ENCODE results near the gene CEBPE. TPM values are rescaled to one million over a fixed set of nuclear protein-coding genes. Genes with fewer than 3 reads are reported as not detected.

The CEBPE gene
- total RNA-seq, 1 donor from 2014 or later = not detected

- Mint-ChIP-seq H3K4me1 (ENCODE audit: low read depth) (peaks cover 43% of the 10 kb centered on the region), H3K27ac (no peak overlapping the region), H3K4me3 (ENCODE audit: low read depth) (no peak overlapping the region), H3K36me3 (ENCODE audit: low read depth) (peaks cover 79% of the 10 kb centered on the region), H3K9me3 (no peaks in the 10 kb centered on the region), H3K27me3 (ENCODE audit: low read depth) (no peaks in the 10 kb centered on the region)
- DNase-seq (ENCODE audit: low spot score) = no peak
- intact Hi-C loops (cut with micrococcal nuclease) = no loop called here
Measured at GRCh38 chr14:23089498-23090253, 29.4 kb downstream of the CEBPE start.

GRCh38 chr14:23086565-23086964 is 32.5 kb downstream of the CEBPE start:
- H3K27me3 Mint-ChIP-seq (ENCODE audit: low read depth) = no peaks in the 10 kb centered on the region
- H3K9me3 Mint-ChIP-seq = no peaks in the 10 kb centered on the region
- no peak overlapping the region for H3K27ac Mint-ChIP-seq
- DNase-seq (ENCODE audit: low spot score) = no peak
- H3K36me3 Mint-ChIP-seq (ENCODE audit: low read depth) = peaks cover 68% of the 10 kb centered on the region
- peaks cover 30% of the 10 kb centered on the region for H3K4me1 Mint-ChIP-seq (ENCODE audit: low read depth)
- no peak overlapping the region for H3K4me3 Mint-ChIP-seq (ENCODE audit: low read depth)
- intact Hi-C loops (cut with micrococcal nuclease) = no loop called here

GRCh38 chr14:23085458-23085857 is 33.6 kb downstream of the CEBPE start:
- H3K9me3 Mint-ChIP-seq = no peaks in the 10 kb centered on the region
- intact Hi-C loops (cut with micrococcal nuclease) = no loop called here
- no peaks in the 10 kb centered on the region for H3K27me3 Mint-ChIP-seq (ENCODE audit: low read depth)
- no peak for DNase-seq (ENCODE audit: low spot score)
- H3K27ac Mint-ChIP-seq = peak overlapping the region; percentile 86
- peaks cover 28% of the 10 kb centered on the region for H3K4me1 Mint-ChIP-seq (ENCODE audit: low read depth)
- peaks cover 74% of the 10 kb centered on the region for H3K36me3 Mint-ChIP-seq (ENCODE audit: low read depth)
- no peak overlapping the region for H3K4me3 Mint-ChIP-seq (ENCODE audit: low read depth)

- H3K4me3 Mint-ChIP-seq (ENCODE audit: low read depth) = no peak overlapping the region
- peaks cover 71% of the 10 kb centered on the region for H3K36me3 Mint-ChIP-seq (ENCODE audit: low read depth)
- no peak for DNase-seq (ENCODE audit: low spot score)
- H3K4me1 Mint-ChIP-seq (ENCODE audit: low read depth) = peaks cover 9% of the 10 kb centered on the region
- H3K9me3 Mint-ChIP-seq = no peaks in the 10 kb centered on the region
- intact Hi-C loops (cut with micrococcal nuclease) = no loop called here
- H3K27ac Mint-ChIP-seq = peak overlapping the region; percentile 20
- no peaks in the 10 kb centered on the region for H3K27me3 Mint-ChIP-seq (ENCODE audit: low read depth)
Measured at GRCh38 chr14:23080474-23080873, 38.6 kb downstream of the CEBPE start.

GRCh38 chr14:23079716-23080115 is 39.3 kb downstream of the CEBPE start:
- H3K9me3 Mint-ChIP-seq = no peaks in the 10 kb centered on the region
- intact Hi-C loops (cut with micrococcal nuclease) = no loop called here
- no peaks in the 10 kb centered on the region for H3K27me3 Mint-ChIP-seq (ENCODE audit: low read depth)
- H3K27ac Mint-ChIP-seq = no peak overlapping the region
- no peak overlapping the region for H3K4me3 Mint-ChIP-seq (ENCODE audit: low read depth)
- H3K36me3 Mint-ChIP-seq (ENCODE audit: low read depth) = peaks cover 70% of the 10 kb centered on the region
- DNase-seq (ENCODE audit: low spot score) = no peak
- peaks cover 5% of the 10 kb centered on the region for H3K4me1 Mint-ChIP-seq (ENCODE audit: low read depth)

GRCh38 chr14:23078692-23079116 is 40.4 kb downstream of the CEBPE start:
- Mint-ChIP-seq H3K9me3 (no peaks in the 10 kb centered on the region), H3K4me1 (ENCODE audit: low read depth) (peaks cover 3% of the 10 kb centered on the region), H3K27ac (no peak overlapping the region), H3K36me3 (ENCODE audit: low read depth) (peaks cover 72% of the 10 kb centered on the region), H3K27me3 (ENCODE audit: low read depth) (no peaks in the 10 kb centered on the region), H3K4me3 (ENCODE audit: low read depth) (no peak overlapping the region)
- intact Hi-C loops (cut with micrococcal nuclease) = no loop called here
- no peak for DNase-seq (ENCODE audit: low spot score)

GRCh38 chr14:23077962-23078361 is 41.1 kb downstream of the CEBPE start:
- Mint-ChIP-seq H3K4me1 (ENCODE audit: low read depth) (peaks cover 3% of the 10 kb centered on the region), H3K27me3 (ENCODE audit: low read depth) (no peaks in the 10 kb centered on the region), H3K4me3 (ENCODE audit: low read depth) (no peak overlapping the region), H3K27ac (no peak overlapping the region), H3K9me3 (no peaks in the 10 kb centered on the region), H3K36me3 (ENCODE audit: low read depth) (peaks cover 74% of the 10 kb centered on the region)
- intact Hi-C loops (cut with micrococcal nuclease) = no loop called here
- DNase-seq (ENCODE audit: low spot score) = no peak

- no peaks in the 10 kb centered on the region for H3K9me3 Mint-ChIP-seq
- H3K27me3 Mint-ChIP-seq (ENCODE audit: low read depth) = no peaks in the 10 kb centered on the region
- intact Hi-C loops (cut with micrococcal nuclease) = no loop called here
- no peak for DNase-seq (ENCODE audit: low spot score)
- peaks cover 83% of the 10 kb centered on the region for H3K36me3 Mint-ChIP-seq (ENCODE audit: low read depth)
- H3K4me3 Mint-ChIP-seq (ENCODE audit: low read depth) = no peak overlapping the region
- H3K27ac Mint-ChIP-seq = no peak overlapping the region
- peaks cover 8% of the 10 kb centered on the region for H3K4me1 Mint-ChIP-seq (ENCODE audit: low read depth)
Measured at GRCh38 chr14:23076785-23077408, 42.2 kb downstream of the CEBPE start.

GRCh38 chr14:23074906-23075305 is 44.1 kb downstream of the CEBPE start:
- H3K27ac Mint-ChIP-seq = no peak overlapping the region
- peaks cover 79% of the 10 kb centered on the region for H3K36me3 Mint-ChIP-seq (ENCODE audit: low read depth)
- no peaks in the 10 kb centered on the region for H3K27me3 Mint-ChIP-seq (ENCODE audit: low read depth)
- H3K4me3 Mint-ChIP-seq (ENCODE audit: low read depth) = no peak overlapping the region
- no peaks in the 10 kb centered on the region for H3K9me3 Mint-ChIP-seq
- peaks cover 19% of the 10 kb centered on the region for H3K4me1 Mint-ChIP-seq (ENCODE audit: low read depth)
- intact Hi-C loops (cut with micrococcal nuclease) = no loop called here
- DNase-seq (ENCODE audit: low spot score) = no peak

GRCh38 chr14:23071921-23072539 is 47.0 kb downstream of the CEBPE start:
- Mint-ChIP-seq H3K4me1 (ENCODE audit: low read depth) (peaks cover 26% of the 10 kb centered on the region), H3K27me3 (ENCODE audit: low read depth) (no peaks in the 10 kb centered on the region), H3K27ac (peak overlapping the region; percentile 88), H3K4me3 (ENCODE audit: low read depth) (peak overlapping the region; percentile 90), H3K36me3 (ENCODE audit: low read depth) (peaks cover 75% of the 10 kb centered on the region), H3K9me3 (no peaks in the 10 kb centered on the region)
- intact Hi-C loops (cut with micrococcal nuclease) = no loop called here
- no peak for DNase-seq (ENCODE audit: low spot score)

GRCh38 chr14:23071244-23071920 is 47.7 kb downstream of the CEBPE start:
- Mint-ChIP-seq H3K4me3 (ENCODE audit: low read depth) (peak overlapping the region; percentile 90), H3K27me3 (ENCODE audit: low read depth) (no peaks in the 10 kb centered on the region), H3K4me1 (ENCODE audit: low read depth) (peaks cover 26% of the 10 kb centered on the region), H3K9me3 (no peaks in the 10 kb centered on the region), H3K27ac (peak overlapping the region; percentile 88), H3K36me3 (ENCODE audit: low read depth) (peaks cover 77% of the 10 kb centered on the region)
- peak; percentile 76 for DNase-seq (ENCODE audit: low spot score)
- intact Hi-C loops (cut with micrococcal nuclease) = no loop called here

GRCh38 chr14:23070262-23071129 is 48.6 kb downstream of the CEBPE start:
- peaks cover 77% of the 10 kb centered on the region for H3K36me3 Mint-ChIP-seq (ENCODE audit: low read depth)

More at GRCh38 chr14:23070262-23071129, 48.6 kb downstream of the CEBPE start:
- Mint-ChIP-seq H3K27me3 (ENCODE audit: low read depth) (no peaks in the 10 kb centered on the region), H3K27ac (peak overlapping the region; percentile 88), H3K4me3 (ENCODE audit: low read depth) (peak overlapping the region; percentile 90), H3K9me3 (no peaks in the 10 kb centered on the region), H3K4me1 (ENCODE audit: low read depth) (peaks cover 26% of the 10 kb centered on the region)
- DNase-seq (ENCODE audit: low spot score) = no peak
- intact Hi-C loops (cut with micrococcal nuclease) = no loop called here
